GM12878 (cell line): ENCODE results near the gene WDR64. TPM values are rescaled to one million over a fixed set of nuclear protein-coding genes. Genes with fewer than 3 reads are reported as not detected.

Experiments used
- ATAC-seq: fragments of 200-7000 bp; cut with Tn5 transposase; 3 replicates; pipeline ENCODE4 v1.9.1; 2020; ENCODE audit warnings: mild to moderate bottlenecking, moderate library complexity
- BruUV-seq: library from RNA; stranded (reverse); fragments of 400-500 nt; replicated peaks from 2 replicates; lab custom pipeline; 2021; lab: Mats Ljungman, UMichigan
- CTCF ChIA-PET: fragments of 300-600 bp; sonication (Branson Sonifier 250); formaldehyde crosslinking; extraction: SDS; loops from one replicate; lab custom pipeline; 2021; ENCODE audit warnings: inconsistent platforms; lab: Yijun Ruan, JAX
- POLR2A ChIA-PET: fragments of 350-600 bp; formaldehyde crosslinking; extraction: SDS; loops from one replicate; lab custom pipeline; 2021; ENCODE audit warnings: inconsistent platforms; lab: Charles Lee
- RAD21 ChIA-PET: fragments of 300-600 bp; sonication (Branson Sonifier 250); formaldehyde crosslinking; loops from one replicate; lab custom pipeline; 2023; ENCODE audit warnings: antibody characterized with exemption; ENCODE audit not compliant: unreplicated experiment; lab: Charles Lee
- SMC1A ChIA-PET: fragments of 300-600 bp; sonication (Branson Sonifier 250); formaldehyde crosslinking; loops from one replicate; lab custom pipeline; 2023; ENCODE audit not compliant: unreplicated experiment, uncharacterized antibody; lab: Charles Lee
- DNase-seq: peaks from one replicate; pipeline ENCODE4 v3.0.0-alpha.2; 2011; ENCODE audit warnings: low read depth, low spot score
- FAIRE-seq: peaks from 3 replicates; lab custom pipeline; 2011; peaks lifted over from hg19 to GRCh38; lab: Jason Lieb, UNC
- H2AFZ ChIP-seq: 2 replicates; pipeline ENCODE4 v1.6.0; 2011; ENCODE audit warnings: low read depth, low read length, control low read depth; ENCODE audit not compliant: control insufficient read depth
- H3K27ac ChIP-seq: 2 replicates; pipeline ENCODE4 v1.5.1; 2011; ENCODE audit warnings: control low read depth; ENCODE audit not compliant: control insufficient read depth, insufficient read depth
- H3K27me3 ChIP-seq, 2 experiments: replicated peaks in 1 of 2; 2 replicates each; pipeline versions ENCODE4 v1.6.0 to v1.6.1; 2011; ENCODE audit warnings: low read length in 1 of 2; ENCODE audit not compliant: control insufficient read depth in 2 of 2, insufficient read depth in 2 of 2
- H3K36me3 ChIP-seq, 2 experiments: 2 replicates each; pipeline ENCODE4 v1.5.1; 2011; ENCODE audit warnings: low read length in 1 of 2; ENCODE audit not compliant: control insufficient read depth in 2 of 2, insufficient read depth in 2 of 2
- H3K4me1 ChIP-seq: 2 replicates; pipeline ENCODE4 v1.6.1; 2011; ENCODE audit warnings: mild to moderate bottlenecking, low read length, moderate library complexity, mixed read lengths; ENCODE audit not compliant: control insufficient read depth, insufficient read depth
- H3K4me2 ChIP-seq: 2 replicates; pipeline ENCODE4 v1.6.0; 2011; ENCODE audit warnings: control low read depth; ENCODE audit not compliant: control insufficient read depth, insufficient read depth
- H3K4me3 ChIP-seq: fragments of 200-600 bp; sonication (generic); 2 replicates; pipeline ENCODE4 v1.5.1; 2016
- H3K79me2 ChIP-seq: 2 replicates; pipeline ENCODE4 v1.6.0; 2011; ENCODE audit warnings: low read length; ENCODE audit not compliant: control insufficient read depth, insufficient read depth
- H3K9ac ChIP-seq: 2 replicates; pipeline ENCODE4 v1.8.0; 2011; ENCODE audit warnings: low read length, control low read depth, mixed read lengths; ENCODE audit not compliant: control insufficient read depth, insufficient read depth
- H3K9me3 ChIP-seq: replicated peaks from 3 replicates; pipeline ENCODE4 v1.5.1; 2011; ENCODE audit warnings: mild to moderate bottlenecking, low read length; ENCODE audit not compliant: control insufficient read depth, insufficient read depth
- H4K20me1 ChIP-seq: 2 replicates; pipeline ENCODE4 v1.6.0; 2011; ENCODE audit not compliant: control insufficient read depth, insufficient read depth
- ASH2L ChIP-seq: fragments of 300-600, 200-600 bp; sonication (generic); IDR thresholded peaks from 2 replicates; pipeline ENCODE4 v1.6.1; 2017; ENCODE audit warnings: low read depth, mild to moderate bottlenecking, borderline replicate concordance
- BACH1 ChIP-seq: fragments of 450-650 bp; IDR thresholded peaks from 2 replicates; pipeline ENCODE4 v1.6.1; 2017; ENCODE audit warnings: mild to moderate bottlenecking, borderline replicate concordance
- BCL11A ChIP-seq: IDR thresholded peaks from 2 replicates; pipeline ENCODE4 v1.6.1; 2011; ENCODE audit warnings: low read depth, low read length
- EED ChIP-seq: sonication (generic); IDR thresholded peaks from 2 replicates; pipeline ENCODE4 v1.6.1; 2016; ENCODE audit warnings: antibody characterized with exemption, low read depth
- IRF4 ChIP-seq: IDR thresholded peaks from 2 replicates; pipeline ENCODE4 v1.6.1; 2011; ENCODE audit warnings: low read depth, low read length
- MEF2B ChIP-seq: fragments of 450-650 bp; IDR thresholded peaks from 2 replicates; pipeline ENCODE4 v1.6.1; 2018; ENCODE audit warnings: mild to moderate bottlenecking, moderate library complexity; ENCODE audit not compliant: partially characterized antibody, poor library complexity, severe bottlenecking
- NRF1 ChIP-seq: conservative IDR thresholded peaks from 2 replicates; pipeline ENCODE4 v1.6.1; 2011; ENCODE audit warnings: mild to moderate bottlenecking, low read depth, low read length, improper control_type of control experiment
- PAX8 ChIP-seq: fragments of 450-650 bp; IDR thresholded peaks from 2 replicates; pipeline ENCODE4 v1.6.1; 2017; ENCODE audit warnings: mild to moderate bottlenecking, moderate library complexity
- POU2F2 ChIP-seq: IDR thresholded peaks from 3 replicates; pipeline ENCODE4 v1.6.1; 2011; ENCODE audit warnings: low read depth, mild to moderate bottlenecking, low read length, borderline replicate concordance
- SPI1 ChIP-seq: IDR thresholded peaks from 2 replicates; pipeline ENCODE4 v1.6.1; 2011; ENCODE audit warnings: low read depth, mild to moderate bottlenecking, low read length, moderate library complexity, borderline replicate concordance; ENCODE audit not compliant: insufficient read depth
- WGBS: methylation state at CpG from one replicate; pipeline ENCODE4 v1.1.6; 2016; ENCODE audit warnings: low lambda C conversion rate; ENCODE audit not compliant: insufficient replicate concordance, insufficient coverage; ENCODE audit errors: missing lambda C conversion rate; 5-methylcytosine and 5-hydroxymethylcytosine counted together
- in situ Hi-C: fragments of 300-500 bp; cut with MboI; formaldehyde crosslinking; loops from 9 replicates; pipeline ENCODE4 v1.14.3; 2018; ENCODE audit warnings: mixed read lengths
- intact Hi-C: fragments of 100-400 bp; cut with micrococcal nuclease; formaldehyde crosslinking; loops from one replicate; pipeline ENCODE4 v1.14.2; 2022; ENCODE audit not compliant: unreplicated experiment
- polyA plus RNA-seq, 11 experiments: library from polyadenylated mRNA; depleted of rRNA in 4 of 11; unstranded in 6 of 11; stranded (reverse) in 5 of 11; fragments of >200 nt; fragmentation: Nextera tagmentation in 4 of 11; fragmentation: Illumina TruSeq in 1 of 11; extraction: Ambion mirVana in 4 of 11; extraction: Trizol in 1 of 11; gene quantifications; 1 replicate in 1 of 11; 2 replicates in 10 of 11; pipeline versions ENCODE4 v1.2.1 to v1.2.3, GENCODE V29; 2011 to 2016; ENCODE audit warnings: inconsistent platforms in 2 of 11, missing spikeins in 2 of 11, low read depth in 1 of 11
- total RNA-seq, 4 experiments: library from RNA; depleted of rRNA in 3 of 4; stranded (reverse); fragments of >200 nt in 3 of 4; fragmentation: Illumina TruSeq in 1 of 4; extraction: Trizol in 1 of 4; gene quantifications; 2 replicates each; pipeline versions ENCODE4 v1.2.1 to v1.2.3, GENCODE V29; 2013 to 2021
- TF ChIP-seq, protein P1 (sequence below): fragments of 450-650 bp; formaldehyde crosslinking; IDR thresholded peaks from 2 replicates; pipeline ENCODE4 v1.4.0; 2022; ENCODE audit warnings: mild to moderate bottlenecking, moderate library complexity

The WDR64 gene
- total and polyA plus RNA-seq, 10 of the 15 experiments (the other 5 are each of a cell fraction or from before 2014, with no cell fraction given) = 0.01 TPM; not detected in 9

DNA sequence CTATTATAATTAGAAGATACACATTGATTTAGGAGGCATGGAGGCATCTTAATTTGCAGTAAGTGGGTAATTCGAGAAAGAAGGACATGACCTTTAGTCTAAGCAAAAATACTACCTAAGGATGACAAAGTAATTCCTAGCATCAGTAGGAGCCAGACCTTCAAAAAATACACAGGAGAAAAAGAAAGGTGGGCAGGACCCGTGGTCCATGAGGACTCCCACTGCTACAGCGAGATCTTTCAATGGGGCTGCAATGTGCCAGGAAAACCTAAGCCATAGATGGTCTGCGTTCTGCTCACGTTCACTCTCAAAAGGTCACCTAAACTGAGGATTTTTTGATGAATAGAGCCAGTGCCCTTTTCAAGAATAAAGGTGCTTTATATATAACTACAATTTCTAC lies 185.3 kb downstream of the WDR64 start:
- Histone ChIP-seq H3K36me3 (no peaks in the 10 kb centered on the region), H3K9me3 (no peaks in the 10 kb centered on the region), H3K4me1 (peaks cover 11% of the 10 kb centered on the region; the same call in 1 of the 2 replicates), H3K27ac (no peak overlapping the region), H3K27me3 (no peaks in the 10 kb centered on the region), H3K9ac (no peak overlapping the region), H4K20me1 (no peaks in the 10 kb centered on the region), H3K4me3 (no peak overlapping the region), H3K79me2 (no peaks in the 10 kb centered on the region), H2AFZ (no peak overlapping the region), H3K4me2 (no peak overlapping the region)
- RAD21 ChIA-PET = no interaction called here
- SMC1A ChIA-PET = no interaction called here
- FAIRE-seq = no peak
- in situ Hi-C loops = no loop called here
- intact Hi-C loops = no loop called here
- CTCF ChIA-PET = interaction anchor here (1.8 kb wide), 1 partner anchor 226 kb away, joined by 6 read pairs; no protein-coding TSS in a partner anchor
- POLR2A ChIA-PET = no interaction called here
- TF ChIP-seq POU2F2 = no peak
- TF ChIP-seq BACH1 = no peak
- no peak for TF ChIP-seq ASH2L
- TF ChIP-seq EED = no peak
- no peak for TF ChIP-seq MEF2B
- no peak for TF ChIP-seq BCL11A
- no peak for TF ChIP-seq NRF1
- TF ChIP-seq, protein P1, sequence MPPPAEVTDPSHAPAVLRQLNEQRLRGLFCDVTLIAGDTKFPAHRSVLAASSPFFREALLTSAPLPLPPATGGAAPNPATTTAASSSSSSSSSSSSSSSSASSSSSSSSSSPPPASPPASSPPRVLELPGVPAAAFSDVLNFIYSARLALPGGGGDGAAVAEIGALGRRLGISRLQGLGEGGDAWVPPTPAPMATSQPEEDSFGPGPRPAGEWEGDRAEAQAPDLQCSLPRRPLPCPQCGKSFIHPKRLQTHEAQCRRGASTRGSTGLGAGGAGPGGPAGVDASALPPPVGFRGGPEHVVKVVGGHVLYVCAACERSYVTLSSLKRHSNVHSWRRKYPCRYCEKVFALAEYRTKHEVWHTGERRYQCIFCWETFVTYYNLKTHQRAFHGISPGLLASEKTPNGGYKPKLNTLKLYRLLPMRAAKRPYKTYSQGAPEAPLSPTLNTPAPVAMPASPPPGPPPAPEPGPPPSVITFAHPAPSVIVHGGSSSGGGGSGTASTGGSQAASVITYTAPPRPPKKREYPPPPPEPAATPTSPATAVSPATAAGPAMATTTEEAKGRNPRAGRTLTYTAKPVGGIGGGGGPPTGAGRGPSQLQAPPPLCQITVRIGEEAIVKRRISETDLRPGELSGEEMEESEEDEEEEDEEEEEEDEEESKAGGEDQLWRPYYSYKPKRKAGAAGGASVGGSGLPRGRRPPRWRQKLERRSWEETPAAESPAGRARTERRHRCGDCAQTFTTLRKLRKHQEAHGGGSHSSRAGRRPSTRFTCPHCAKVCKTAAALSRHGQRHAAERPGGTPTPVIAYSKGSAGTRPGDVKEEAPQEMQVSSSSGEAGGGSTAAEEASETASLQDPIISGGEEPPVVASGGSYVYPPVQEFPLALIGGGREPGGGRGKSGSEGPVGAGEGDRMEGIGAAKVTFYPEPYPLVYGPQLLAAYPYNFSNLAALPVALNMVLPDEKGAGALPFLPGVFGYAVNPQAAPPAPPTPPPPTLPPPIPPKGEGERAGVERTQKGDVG = no peak
- TF ChIP-seq PAX8 = no peak
- TF ChIP-seq IRF4 = no peak
- no peak for TF ChIP-seq SPI1
- no TSS peak for BruUV-seq
- no peak for ATAC-seq
- 84% methylated on average over 5 of the region's 5 CpGs for WGBS
- DNase-seq = no peak
